ENCODE data around the gene RPE65.
"Not testable (repeated sequence)": the region's sequence is repeated elsewhere in the genome, so short reads cannot be mapped to it uniquely, and the experiment has no call there.

Gene RPE65

DNA sequence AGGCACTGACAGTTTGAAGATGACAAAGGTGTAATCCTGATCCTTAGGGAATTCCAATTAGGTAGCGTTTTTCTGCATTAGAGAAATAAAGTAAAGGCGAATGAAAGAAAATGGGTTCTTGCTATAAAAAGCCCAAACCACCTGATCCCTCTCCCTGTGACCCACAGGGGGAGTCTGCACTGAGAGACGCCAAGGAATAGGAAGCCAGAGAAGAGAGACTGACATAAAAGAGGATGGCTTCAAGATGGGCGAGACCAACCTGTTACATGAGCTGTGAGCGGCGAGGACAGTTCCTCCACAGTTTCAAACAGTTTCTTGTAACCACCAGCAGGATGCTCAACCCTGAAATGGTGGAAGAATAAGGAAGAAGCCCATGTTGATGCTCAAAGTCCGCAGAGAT, 1.4 kb downstream of the RPE65 start:
- DNase-seq = no peak

DNA sequence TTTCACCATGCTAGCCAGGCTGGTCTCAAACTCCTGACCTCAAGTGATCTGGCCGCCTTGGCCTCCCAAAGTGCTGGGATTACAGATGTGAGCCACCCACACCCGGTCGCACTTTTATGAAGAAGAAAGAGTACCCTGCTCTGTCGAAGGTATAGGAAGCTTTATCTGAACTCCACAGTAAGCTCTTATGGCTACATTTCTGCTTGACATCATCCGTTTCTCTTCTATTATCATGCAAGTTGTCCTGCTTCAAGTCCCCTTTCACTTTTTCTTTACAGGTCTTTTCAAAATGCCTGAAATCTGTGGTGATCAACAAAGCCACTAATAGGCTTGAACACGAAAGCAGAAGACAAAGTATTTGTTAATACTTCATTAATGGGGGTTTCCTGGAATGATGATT, 4.0 kb downstream of the RPE65 start:
- no peak for DNase-seq

DNA sequence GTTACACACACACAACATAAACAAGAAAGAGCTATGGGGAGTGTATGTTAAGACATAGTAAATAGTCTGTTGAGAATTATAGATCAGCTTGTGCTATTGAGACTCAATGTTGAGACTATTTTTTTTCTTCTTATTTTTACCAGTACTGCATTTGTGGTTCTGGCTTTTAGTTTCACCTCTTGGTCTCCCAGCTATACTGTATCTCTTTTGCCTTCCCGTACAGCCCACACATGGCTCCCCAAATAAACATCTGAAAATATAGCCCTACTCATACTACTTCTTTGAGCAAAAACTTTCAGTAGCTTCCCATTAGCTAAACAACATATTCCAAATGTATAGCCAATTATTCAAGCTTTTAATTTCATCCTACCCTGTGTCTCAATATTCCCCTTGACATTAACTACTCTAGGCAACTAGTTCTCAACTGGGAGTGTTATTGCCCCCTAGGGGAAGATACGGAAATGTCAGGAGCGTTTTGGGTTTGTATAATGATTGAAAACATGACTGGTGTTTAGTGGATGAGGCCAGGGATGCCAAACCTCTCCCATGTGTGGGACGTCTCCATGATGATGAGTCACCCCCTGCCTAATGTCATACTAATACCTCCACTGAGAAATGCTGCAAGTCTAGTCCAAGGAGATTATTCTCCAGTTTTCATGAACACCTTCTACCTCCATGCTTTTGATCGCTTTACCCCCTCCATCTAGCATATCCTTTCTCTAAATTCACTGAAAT, 6.8 kb downstream of the RPE65 start:
- no peak for DNase-seq

DNA sequence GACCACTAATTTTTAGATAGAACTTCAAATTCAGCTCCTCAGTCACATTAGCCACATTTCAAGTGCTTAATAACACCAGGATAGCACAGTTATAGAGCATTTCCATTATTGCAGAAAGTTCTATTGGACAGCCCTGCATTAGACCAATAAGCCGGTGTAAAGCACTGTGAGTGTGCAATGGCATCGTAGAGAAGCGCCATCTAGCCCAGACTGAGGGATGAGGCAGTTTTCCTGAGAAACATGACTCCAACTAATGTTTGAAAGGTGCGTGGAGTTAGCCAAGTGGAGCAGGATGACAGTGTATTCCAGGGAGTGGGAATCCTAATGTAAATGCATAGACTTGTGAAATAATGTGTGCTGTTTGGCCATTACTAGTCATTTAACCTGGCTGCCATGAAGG, 7.7 kb downstream of the RPE65 start:
- no peak for DNase-seq

DNA sequence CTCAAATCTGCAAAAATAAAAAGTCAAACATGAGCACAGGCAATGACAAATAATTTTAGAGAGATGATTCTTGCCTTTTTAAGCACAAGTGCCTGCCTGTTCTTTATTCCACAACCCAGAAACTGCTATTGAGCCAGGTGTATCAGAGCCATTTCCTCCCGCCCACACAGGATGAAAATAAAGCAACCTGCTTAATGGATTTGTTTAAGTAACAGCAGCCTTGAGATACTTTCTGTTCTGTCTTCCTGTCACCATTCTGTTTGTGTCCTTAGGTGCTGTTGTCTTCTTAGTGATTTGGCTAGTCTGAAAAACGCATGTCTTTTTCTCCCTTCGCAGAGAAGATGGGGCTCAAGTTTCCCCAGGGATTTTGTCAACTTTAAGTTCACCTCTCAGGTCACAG, 11.4 kb downstream of the RPE65 start:
- DNase-seq = no peak

DNA sequence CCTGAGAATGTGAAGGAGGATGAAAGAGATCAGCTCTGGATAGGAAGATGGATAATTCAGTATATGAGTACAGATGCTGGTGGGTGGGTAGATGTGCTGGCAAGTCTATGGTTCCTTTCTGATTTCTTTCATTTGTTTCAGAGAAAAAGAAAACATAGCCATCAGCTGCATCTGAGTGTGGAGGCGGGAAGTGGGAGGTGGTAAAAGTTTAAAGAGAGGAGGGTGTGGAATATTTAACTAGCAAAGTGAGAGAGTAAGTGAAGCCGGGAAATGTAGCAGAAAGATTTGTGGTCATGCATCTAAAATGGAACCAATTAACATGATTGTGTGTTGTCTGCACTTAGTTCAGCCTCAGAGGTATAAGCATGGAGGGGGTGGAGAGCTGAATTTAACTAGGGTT, 16.4 kb downstream of the RPE65 start:
- no peak for DNase-seq

DNA sequence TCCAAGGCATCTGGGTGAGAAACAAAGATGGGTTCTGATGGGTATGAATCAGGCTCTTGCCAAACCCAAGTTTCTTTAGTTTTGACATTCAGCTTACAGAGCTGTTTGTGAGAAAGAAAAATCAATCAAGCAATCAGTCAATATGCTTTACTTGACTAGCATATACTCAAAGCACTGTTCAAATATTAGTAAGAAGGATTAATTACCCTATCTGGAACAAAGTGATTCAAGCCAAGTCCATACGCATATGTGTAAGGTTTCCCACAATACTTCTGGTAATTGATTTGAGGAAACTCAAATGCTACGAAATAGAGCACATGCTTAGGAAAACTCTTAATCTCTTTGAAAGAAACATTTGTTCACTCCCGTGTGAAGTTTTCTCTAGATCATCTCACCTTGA, 18.7 kb downstream of the RPE65 start:
- DNase-seq = no peak

DNA sequence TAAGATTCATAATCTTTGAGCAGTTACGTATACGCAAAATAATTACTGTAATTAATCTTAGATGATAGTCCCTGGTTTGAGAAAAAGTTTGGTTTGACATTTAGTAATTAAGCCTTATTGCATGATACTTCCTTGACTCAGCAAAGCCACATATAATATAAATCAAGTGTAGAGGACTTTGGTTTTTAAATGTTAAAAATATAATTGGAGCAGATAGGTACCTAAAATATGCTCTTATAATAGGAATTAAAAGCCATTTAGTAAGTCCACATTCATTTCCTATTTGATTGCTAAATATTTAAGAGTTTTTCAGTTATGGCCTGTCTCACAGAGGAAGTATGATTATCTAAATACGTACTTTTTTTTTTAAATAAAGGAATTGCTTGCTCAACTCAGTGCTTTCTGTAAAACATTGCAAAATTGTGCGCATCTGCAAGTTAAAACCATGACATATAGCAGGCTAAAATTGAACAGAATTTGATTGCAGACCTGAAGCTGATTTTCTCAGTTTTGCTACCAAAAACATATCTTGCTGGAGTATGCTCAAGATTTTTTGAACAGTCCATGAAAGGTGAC, 20.4 kb downstream of the RPE65 start:
- no peak for DNase-seq

DNA sequence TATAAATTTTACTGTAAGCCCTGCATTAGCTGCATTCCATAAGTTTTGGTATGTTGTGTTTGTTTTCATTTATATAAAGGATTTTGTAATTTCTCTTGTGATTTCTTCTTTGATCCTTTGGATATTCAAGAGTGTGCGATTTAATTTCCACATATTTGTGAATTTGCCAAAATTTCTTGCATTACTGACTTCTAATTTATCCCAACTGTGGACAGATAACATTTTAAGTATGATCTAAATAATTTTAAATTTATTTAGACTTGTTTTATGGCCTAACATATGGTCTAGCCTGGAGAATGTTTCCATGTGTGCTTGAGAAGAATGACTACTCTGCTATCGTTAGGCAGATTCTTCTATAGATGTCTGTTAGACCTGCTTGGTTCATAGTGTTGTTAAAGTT, 23.2 kb downstream of the RPE65 start:
- no peak for DNase-seq

DNA sequence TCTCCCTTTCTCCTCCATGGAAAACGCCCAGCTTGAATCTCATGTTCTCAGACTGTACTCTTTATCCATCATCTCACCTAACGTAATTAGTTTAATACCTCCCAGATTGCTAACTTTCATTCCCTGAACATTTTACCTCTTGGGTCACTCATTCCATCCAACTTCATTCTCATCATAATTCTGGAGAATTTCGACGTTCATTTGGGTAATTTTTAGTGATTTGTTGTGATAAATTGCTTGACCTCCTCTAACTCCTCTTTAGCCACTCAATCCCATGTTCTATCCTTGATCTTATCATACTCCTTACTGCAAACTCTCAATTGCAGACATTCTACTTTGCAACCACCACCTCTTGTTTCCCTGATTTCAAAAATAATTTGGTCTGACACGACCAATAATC, 28.4 kb downstream of the RPE65 start:
- no peak for DNase-seq

DNA sequence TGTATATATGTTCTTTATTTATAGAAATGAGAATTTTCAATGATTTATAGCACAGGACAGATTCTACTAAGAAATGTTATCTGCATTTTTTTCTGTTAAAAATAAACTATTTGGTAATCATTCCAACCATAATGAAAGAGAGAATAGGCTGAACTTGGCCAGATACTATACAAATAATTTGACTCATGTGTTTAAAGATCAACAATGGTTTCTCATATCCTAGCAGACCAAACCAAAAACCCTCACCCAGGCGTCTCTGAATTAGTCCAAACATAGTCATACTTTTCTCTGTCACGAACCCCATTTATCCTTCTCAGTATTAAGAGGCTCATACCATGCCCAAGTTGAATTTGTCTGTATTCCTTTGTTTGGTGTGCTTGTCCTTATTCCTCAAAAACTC, 40.3 kb downstream of the RPE65 start:
- DNase-seq = no peak

DNA sequence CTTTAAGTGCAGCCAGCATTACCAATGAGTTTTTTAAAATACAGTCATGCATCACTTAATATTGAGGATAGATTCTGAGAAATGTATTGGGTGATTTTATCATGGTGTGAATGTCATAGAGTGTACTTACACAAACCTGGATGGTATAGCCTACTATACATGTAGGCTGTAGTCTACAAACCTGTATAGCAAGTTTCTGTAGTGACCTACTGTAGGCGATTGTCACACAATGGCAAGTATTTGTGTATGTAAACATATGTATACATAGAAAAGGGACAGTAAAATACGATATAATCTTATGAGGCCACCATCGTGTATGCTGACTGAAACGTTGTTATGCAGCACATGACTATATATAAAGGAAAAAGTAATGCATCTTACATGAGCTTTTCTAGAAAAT, 48.2 kb downstream of the RPE65 start:
- DNase-seq = no peak

DNA sequence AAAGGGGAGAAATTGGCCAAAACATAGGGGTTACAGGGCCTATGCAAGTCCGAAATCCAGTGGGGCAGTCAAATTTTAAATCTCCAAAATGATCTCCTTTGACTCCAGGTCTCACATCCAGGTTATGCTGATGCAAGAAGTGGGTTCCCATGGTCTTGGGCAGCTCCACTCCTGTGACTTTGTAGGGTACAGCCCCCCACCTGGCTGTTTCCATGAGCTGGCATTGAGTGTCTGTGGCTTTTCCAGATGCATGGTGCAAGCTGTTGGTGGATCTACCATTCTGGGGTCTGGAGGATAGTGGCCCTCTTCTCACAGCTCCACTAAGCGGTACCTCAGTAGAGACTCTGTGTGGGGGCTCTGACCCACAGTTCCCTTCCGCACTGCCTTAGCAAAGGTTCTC, 54.2 kb downstream of the RPE65 start:
- not testable (repeated sequence) for DNase-seq

DNA sequence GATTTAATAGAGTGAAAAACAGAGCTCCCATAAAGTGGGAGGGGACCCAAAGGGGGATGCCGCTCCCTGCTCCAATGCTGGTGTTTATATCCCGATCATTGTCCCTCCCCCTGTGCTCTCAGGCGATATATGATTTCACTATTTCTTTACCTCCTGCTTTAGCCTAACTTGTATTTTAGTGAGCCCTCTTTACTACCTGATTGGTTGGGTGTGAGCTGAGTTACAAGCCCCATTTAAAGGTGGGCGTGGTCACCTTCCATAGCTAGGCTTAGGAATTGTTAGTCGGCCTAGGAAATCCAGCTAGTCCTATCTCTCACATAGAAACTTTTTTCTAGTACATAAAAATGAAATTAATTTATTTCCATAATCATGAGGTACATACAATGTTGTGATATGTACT, 57.3 kb downstream of the RPE65 start:
- not testable (repeated sequence) for DNase-seq

DNA sequence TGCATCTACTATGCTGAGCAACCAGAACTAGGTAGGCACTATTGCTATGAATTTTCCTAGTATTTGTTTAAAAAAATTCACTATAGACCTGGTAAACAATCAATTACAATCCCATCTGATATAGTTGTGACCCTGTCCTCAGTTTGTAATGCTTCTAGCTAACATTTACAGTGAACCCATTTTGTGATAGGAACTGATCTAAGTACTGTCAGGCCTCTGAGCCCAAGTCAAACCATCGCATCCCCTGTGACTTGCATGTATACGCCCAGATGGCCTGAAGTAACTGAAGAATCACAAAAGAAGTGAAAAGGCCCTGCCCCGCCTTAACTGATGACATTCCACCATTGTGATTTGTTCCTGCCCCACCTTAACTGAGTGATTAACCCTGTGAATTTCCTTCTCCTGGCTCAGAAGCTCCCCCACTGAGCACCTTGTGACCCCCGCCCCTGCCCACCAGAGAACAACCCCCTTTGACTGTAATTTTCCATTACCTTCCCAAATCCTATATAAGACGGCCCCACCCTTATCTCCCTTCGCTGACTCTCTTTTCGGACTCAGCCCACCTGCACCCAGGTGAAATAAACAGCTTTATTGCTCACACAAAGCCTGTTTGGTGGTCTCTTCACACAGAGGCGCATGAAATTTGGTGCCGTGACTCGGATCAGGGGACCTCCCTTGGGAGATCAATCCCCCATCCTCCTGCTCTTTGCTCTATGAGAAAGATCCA, 63.8 kb downstream of the RPE65 start:
- not testable (repeated sequence) for DNase-seq

DNA sequence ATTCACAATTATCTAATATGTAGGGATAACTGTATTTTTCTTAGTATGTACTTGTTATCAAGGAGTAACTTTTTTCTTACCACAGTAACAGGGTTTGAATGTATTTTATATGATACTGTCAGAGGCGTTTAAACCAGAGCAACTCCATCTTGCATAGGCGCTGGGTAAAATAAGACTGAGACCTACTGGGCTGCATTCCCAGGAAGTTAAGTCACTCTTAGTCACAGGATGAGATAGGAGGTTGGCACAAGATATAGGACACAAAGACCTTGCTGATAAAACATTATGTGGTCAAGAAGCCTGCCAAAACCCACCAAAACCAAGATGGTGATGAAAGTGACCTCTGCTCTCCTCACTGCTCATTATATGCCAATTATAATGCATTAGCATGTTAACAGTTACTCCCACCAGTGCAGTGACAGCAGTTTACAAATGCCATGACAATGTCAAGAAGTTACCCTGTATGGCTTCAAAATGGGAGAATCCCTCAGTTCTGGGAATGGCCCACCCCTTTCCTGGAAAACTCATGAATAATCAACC, 64.8 kb downstream of the RPE65 start:
- no peak for DNase-seq

DNA sequence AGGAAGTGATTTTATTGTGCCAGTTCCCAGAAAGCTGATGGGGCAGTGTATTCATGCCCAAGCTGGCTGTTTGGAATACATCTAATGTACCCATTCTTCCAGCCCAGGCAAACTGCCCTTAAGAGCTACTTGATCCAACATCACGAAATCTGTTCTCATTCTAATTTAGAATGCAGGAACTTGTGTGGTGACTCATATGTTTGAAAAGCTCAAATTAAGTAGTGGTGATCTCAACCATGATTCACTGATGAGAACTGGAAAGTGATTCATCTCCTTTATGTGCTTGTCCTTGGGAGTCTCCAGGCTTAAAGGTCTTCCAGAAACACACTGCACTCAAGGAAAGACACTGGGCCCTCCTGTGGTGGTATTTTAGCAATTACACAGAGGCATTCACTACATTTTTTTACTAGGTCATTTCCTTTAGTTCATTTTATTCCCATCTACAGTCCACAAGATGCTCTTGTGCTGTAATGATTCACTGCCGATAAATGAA, 65.4 kb downstream of the RPE65 start:
- DNase-seq = no peak

DNA sequence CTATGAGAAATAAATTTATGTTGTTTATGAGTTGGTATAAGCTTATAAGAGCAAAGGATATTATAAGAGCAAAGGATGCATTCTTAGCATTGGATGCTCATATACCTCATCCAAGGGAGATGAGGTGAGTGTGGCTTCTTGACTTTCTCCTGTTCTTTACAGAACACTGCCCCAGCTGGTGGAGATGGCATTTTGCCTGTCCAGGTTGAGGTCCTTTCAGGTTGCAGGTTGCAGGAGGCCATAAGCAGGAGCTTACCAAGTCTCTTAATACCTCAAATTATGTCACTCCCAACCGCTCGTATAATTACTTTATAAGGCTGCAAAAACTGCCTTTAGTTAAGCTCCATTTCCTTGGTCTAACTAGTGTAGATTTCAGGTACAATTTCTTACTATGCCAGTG, 66.7 kb downstream of the RPE65 start:
- DNase-seq = no peak

DNA sequence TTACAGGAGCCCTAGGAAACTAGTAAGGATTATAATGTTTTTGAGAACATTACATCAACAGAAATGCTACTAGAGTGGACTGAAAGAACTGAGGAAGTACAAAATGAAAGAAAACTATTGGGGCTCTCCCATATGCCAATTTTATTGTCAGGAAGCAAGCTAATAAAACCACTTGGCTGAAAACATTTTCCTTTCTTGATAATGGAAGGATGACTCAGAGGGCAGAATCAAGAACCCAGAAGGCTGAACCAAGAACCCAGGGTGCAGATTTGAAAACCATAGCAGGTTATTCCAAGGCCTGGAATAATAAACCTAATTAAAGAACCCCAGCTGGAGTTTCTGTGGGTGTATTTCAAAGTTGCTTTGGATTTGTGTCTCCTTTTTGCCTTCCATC, 70.7 kb downstream of the RPE65 start:
- no peak for DNase-seq

Measured in stimulated activated naive CD4-positive, alpha-beta T cell treated with Interleukin-2 at 50 U/mL for 16 hours (primary cell).